Chondrocyte (in vitro differentiated cells): ENCODE results near the gene BHMT2. TPM values are rescaled to one million over a fixed set of nuclear protein-coding genes. Genes with fewer than 3 reads are reported as not detected.

ENCODE experiments used
- DNase-seq: peaks from one replicate; pipeline ENCODE4 v3.0.0; 2021; ENCODE audit warnings: mixed read lengths, low spot score
- H3K27ac Mint-ChIP-seq: one replicate; pipeline ENCODE4 v1.8.0; 2021; ENCODE audit warnings: mild to moderate bottlenecking, moderate library complexity, mixed read lengths; ENCODE audit not compliant: unreplicated experiment
- H3K27me3 Mint-ChIP-seq: 2 replicates; pipeline ENCODE4 v1.8.0; 2021; ENCODE audit warnings: low read depth, mixed read lengths
- H3K36me3 Mint-ChIP-seq: 2 replicates; pipeline ENCODE4 v1.8.0; 2021; ENCODE audit warnings: low read depth, mixed read lengths
- H3K4me1 Mint-ChIP-seq: 2 replicates; pipeline ENCODE4 v1.8.0; 2021; ENCODE audit warnings: low read depth, mild to moderate bottlenecking, mixed read lengths
- H3K4me3 Mint-ChIP-seq: one replicate; pipeline ENCODE4 v1.8.0; 2021; ENCODE audit warnings: mild to moderate bottlenecking, moderate library complexity, mixed read lengths; ENCODE audit not compliant: unreplicated experiment
- H3K9me3 Mint-ChIP-seq: 2 replicates; pipeline ENCODE4 v1.8.0; 2021; ENCODE audit warnings: low read depth, mixed read lengths
- long read RNA-seq: library from polyadenylated mRNA; stranded (forward); transcript quantifications from one replicate; pipeline ENCODE4 v2.0.0, GENCODE V29; 2021
- total RNA-seq: library from RNA; stranded (reverse); gene quantifications from 3 replicates; pipeline ENCODE4 v1.2.1, GENCODE V29; 2021
- TF ChIP-seq, protein P1 (sequence below): fragments of 200-600 bp; sonication (generic); IDR thresholded peaks from 2 replicates; pipeline ENCODE4 v1.5.0; 2021; ENCODE audit warnings: antibody characterized with exemption, mild to moderate bottlenecking, moderate library complexity

BHMT2 gene, protein sequence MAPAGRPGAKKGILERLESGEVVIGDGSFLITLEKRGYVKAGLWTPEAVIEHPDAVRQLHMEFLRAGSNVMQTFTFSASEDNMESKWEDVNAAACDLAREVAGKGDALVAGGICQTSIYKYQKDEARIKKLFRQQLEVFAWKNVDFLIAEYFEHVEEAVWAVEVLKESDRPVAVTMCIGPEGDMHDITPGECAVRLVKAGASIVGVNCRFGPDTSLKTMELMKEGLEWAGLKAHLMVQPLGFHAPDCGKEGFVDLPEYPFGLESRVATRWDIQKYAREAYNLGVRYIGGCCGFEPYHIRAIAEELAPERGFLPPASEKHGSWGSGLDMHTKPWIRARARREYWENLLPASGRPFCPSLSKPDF
- total RNA-seq: not detected in 3 replicates
- long read RNA-seq: 0 reads

DNA sequence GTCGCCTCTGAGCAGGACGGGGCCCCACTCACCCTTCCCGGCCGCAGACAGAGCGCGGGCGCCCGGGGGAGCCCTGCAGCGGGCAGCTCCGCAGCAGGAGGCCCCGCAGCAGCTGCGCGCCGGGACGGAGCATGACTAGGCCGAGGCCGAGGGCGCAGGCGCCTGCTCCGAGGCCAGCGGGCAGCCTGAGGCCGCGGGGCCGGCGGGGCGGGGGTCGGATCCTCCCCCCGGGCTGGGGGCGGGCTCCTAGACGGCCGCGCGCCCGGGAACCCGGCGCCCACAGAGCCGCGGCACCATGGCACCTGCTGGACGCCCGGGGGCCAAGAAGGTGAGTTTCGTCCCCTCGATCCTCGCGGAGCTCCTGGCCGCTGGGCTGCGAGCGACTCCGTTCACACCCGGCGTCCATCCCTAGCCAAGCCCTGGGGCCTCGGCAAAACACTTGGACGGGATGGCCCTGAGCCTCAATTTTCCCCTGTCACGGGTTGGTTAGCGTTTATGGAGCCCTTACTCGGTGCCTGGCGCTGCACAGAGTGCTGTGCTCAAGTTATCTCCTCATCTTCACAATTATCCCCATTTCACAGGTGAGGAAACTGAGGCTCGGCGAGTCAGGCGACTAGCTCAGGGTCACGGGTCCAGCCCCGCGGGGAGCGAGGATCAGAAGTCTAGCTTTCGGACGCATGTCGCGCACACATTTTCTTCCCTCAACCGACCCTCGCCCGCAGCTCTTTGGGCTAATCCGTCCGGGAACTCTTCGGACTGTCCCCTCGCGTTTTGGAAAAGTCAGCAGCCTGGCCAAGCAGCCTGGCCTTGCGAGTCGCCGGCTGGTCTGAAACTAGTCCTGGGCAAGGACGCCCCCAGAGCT lies at the start of gene BHMT2, which contains the start of gene DMGDH:
Gene BHMT2, plus strand, starts transcription at position 280 of the 862 bp plus-strand sequence. Its CDS starts 16 bp downstream, at position 296.
Gene DMGDH, minus strand, starts transcription at position 187 of the 862 bp plus-strand sequence. Its CDS starts 54 bp downstream, at position 133.
- DNase-seq: no peak
- Mint-ChIP-seq H3K4me3 (no peak within 1 kb of the TSS), H3K4me1 (no peaks in the 10 kb centered on the region), H3K27me3 (no peaks in the 10 kb centered on the region), H3K27ac (no peak within 1 kb of the TSS), H3K9me3 (peaks cover 17% of the 10 kb centered on the region), H3K36me3 (peaks cover 2% of the 10 kb centered on the region)
- TF ChIP-seq, protein P1, sequence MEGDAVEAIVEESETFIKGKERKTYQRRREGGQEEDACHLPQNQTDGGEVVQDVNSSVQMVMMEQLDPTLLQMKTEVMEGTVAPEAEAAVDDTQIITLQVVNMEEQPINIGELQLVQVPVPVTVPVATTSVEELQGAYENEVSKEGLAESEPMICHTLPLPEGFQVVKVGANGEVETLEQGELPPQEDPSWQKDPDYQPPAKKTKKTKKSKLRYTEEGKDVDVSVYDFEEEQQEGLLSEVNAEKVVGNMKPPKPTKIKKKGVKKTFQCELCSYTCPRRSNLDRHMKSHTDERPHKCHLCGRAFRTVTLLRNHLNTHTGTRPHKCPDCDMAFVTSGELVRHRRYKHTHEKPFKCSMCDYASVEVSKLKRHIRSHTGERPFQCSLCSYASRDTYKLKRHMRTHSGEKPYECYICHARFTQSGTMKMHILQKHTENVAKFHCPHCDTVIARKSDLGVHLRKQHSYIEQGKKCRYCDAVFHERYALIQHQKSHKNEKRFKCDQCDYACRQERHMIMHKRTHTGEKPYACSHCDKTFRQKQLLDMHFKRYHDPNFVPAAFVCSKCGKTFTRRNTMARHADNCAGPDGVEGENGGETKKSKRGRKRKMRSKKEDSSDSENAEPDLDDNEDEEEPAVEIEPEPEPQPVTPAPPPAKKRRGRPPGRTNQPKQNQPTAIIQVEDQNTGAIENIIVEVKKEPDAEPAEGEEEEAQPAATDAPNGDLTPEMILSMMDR: no peak

DNA sequence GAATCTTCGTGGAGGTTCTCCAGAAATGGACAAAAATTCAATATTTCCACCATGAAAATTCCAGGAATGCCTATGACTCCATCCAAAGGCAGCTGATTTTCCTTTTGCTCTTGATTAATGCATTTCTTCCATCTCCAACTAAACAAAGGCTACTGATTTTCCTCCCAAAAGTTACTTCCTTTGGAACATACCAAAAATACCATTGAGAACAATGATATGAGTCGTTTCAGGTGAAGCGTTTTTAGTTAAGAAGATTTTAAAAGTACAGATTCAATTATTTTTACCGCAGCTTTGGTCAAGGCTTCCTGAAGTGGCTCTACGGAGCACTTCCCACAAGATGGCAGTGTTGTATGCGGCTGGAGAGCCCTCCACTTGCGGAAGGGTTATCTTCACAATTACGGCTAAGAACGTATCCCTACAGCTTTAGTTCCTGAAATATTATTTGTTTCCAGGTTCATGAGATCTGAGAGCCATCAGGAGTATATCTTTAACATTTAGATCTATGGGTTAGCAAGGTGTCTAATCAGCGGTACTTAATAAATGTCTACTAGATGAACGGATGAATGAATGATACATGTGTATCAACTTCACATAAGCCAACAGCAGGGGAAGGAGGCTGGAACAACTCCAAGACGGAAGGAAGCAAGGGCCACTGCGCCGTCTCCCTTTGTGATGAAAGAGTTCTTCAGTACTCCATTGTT lies 48.6 kb upstream of the BHMT2 start:
- Mint-ChIP-seq H3K36me3 (no peaks in the 10 kb centered on the region), H3K4me1 (peaks cover 26% of the 10 kb centered on the region), H3K4me3 (peak overlapping the region; percentile 65), H3K27me3 (no peaks in the 10 kb centered on the region), H3K27ac (peak overlapping the region; percentile 88), H3K9me3 (no peaks in the 10 kb centered on the region)
- TF ChIP-seq, protein P1: peak; percentile 98
- no peak for DNase-seq

DNA sequence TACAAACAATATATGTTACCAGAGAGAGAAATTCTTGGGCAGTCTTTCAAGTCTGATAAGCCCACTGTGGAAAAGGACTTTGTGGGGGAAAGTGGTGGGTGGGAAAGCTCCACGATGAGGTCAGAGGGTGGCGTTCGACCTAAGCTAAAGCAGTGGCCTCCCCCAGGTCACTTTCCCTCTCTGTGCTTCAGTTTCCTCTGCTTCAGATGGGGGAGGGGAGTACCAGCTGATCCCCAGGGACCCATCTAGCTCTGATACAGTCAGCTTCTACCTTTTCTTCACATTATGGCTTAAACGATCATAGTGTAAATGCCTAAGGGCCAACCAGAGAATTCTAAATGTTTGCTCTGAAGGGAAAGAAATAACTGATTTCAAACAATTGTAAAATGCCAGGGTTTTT lies 47.8 kb upstream of the BHMT2 start:
- TF ChIP-seq, protein P1: no peak
- Mint-ChIP-seq H3K4me3 (no peak overlapping the region), H3K27ac (peak overlapping the region; percentile 88), H3K9me3 (no peaks in the 10 kb centered on the region), H3K27me3 (no peaks in the 10 kb centered on the region), H3K36me3 (no peaks in the 10 kb centered on the region), H3K4me1 (peaks cover 26% of the 10 kb centered on the region)
- no peak for DNase-seq

DNA sequence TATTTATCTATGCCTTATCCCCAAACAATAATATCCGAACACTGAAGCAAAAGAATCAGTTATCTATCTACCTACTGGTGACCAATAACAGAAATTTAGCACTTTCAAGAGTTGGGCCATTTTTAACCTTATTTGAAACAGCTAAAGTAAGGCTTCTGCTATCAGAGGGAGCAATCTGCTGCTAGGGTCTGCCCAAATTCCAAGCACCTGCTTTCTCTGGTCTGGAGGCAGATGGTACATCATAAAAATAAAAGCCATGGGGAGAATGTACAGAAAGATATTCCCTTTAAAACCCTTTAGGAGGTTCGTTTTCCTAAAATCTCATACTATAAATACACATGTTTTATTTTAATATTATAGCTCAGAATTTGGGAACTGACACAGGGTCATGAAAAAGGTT lies 46.8 kb upstream of the BHMT2 start:
- Mint-ChIP-seq H3K27me3 (no peaks in the 10 kb centered on the region), H3K27ac (no peak overlapping the region), H3K4me3 (no peak overlapping the region), H3K9me3 (no peaks in the 10 kb centered on the region), H3K36me3 (no peaks in the 10 kb centered on the region), H3K4me1 (peaks cover 26% of the 10 kb centered on the region)
- no peak for DNase-seq
- TF ChIP-seq, protein P1: no peak

DNA sequence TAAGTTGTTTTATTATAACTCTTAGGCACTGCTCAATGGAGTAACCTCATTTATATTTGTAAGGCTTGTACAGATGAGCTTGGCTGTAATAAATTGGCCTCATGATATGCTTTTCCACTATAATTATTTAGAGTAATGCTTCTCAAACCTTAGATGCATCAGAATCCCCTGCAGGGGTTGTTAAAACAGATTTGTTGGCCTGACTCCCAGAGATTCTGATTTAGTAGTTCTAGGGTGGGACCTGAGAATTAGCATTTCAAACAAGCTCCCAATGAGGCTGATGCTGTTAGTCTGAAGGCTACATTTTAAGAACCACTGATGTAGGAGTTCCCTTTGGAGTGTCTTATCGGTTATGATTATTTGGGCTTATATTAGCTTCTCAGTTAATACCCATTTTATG lies 46.2 kb upstream of the BHMT2 start:
- H3K27me3 Mint-ChIP-seq: no peaks in the 10 kb centered on the region
- H3K27ac Mint-ChIP-seq: no peak overlapping the region
- H3K36me3 Mint-ChIP-seq: no peaks in the 10 kb centered on the region
- peaks cover 26% of the 10 kb centered on the region for H3K4me1 Mint-ChIP-seq
- DNase-seq: no peak
- no peak overlapping the region for H3K4me3 Mint-ChIP-seq
- TF ChIP-seq, protein P1: no peak
- H3K9me3 Mint-ChIP-seq: no peaks in the 10 kb centered on the region
